ENCODE data around the gene SESN3. TPM values are rescaled to one million over a fixed set of nuclear protein-coding genes. Genes with fewer than 3 reads are reported as not detected.

SESN3 gene
- total RNA-seq, 1 donor from 2014 or later: 84.8 TPM

GRCh38 chr11:95170294-95170693 lies 60.7 kb downstream of the SESN3 start:
- Mint-ChIP-seq H3K4me1 (ENCODE audit: unreplicated experiment) (no peaks in the 10 kb centered on the region), H3K36me3 (ENCODE audit: unreplicated experiment) (peaks cover 51% of the 10 kb centered on the region), H3K4me3 (ENCODE audit: unreplicated experiment) (no peak overlapping the region), H3K9me3 (ENCODE audit: unreplicated experiment) (no peaks in the 10 kb centered on the region), H3K27ac (ENCODE audit: unreplicated experiment) (no peak overlapping the region), H3K27me3 (ENCODE audit: unreplicated experiment) (no peaks in the 10 kb centered on the region)
- DNase-seq (ENCODE audit: extremely low spot score, unreplicated experiment): no peak
- TF ChIP-seq CTCF (IDR thresholded peaks at IDR 0.05): no peak

GRCh38 chr11:95166781-95167180 lies 64.2 kb downstream of the SESN3 start:
- no peak for TF ChIP-seq CTCF (IDR thresholded peaks at IDR 0.05)
- no peak for DNase-seq (ENCODE audit: extremely low spot score, unreplicated experiment)
- no peaks in the 10 kb centered on the region for H3K27me3 Mint-ChIP-seq (ENCODE audit: unreplicated experiment)
- no peak overlapping the region for H3K27ac Mint-ChIP-seq (ENCODE audit: unreplicated experiment)
- H3K4me1 Mint-ChIP-seq (ENCODE audit: unreplicated experiment): no peaks in the 10 kb centered on the region
- H3K9me3 Mint-ChIP-seq (ENCODE audit: unreplicated experiment): no peaks in the 10 kb centered on the region
- no peak overlapping the region for H3K4me3 Mint-ChIP-seq (ENCODE audit: unreplicated experiment)
- peaks cover 40% of the 10 kb centered on the region for H3K36me3 Mint-ChIP-seq (ENCODE audit: unreplicated experiment)

GRCh38 chr11:95165638-95166037 lies 65.4 kb downstream of the SESN3 start:
- Mint-ChIP-seq H3K4me1 (ENCODE audit: unreplicated experiment) (no peaks in the 10 kb centered on the region), H3K4me3 (ENCODE audit: unreplicated experiment) (no peak overlapping the region), H3K36me3 (ENCODE audit: unreplicated experiment) (peaks cover 33% of the 10 kb centered on the region), H3K27ac (ENCODE audit: unreplicated experiment) (no peak overlapping the region), H3K9me3 (ENCODE audit: unreplicated experiment) (no peaks in the 10 kb centered on the region), H3K27me3 (ENCODE audit: unreplicated experiment) (no peaks in the 10 kb centered on the region)
- no peak for TF ChIP-seq CTCF (IDR thresholded peaks at IDR 0.05)
- DNase-seq (ENCODE audit: extremely low spot score, unreplicated experiment): no peak

- TF ChIP-seq CTCF (IDR thresholded peaks at IDR 0.05): no peak
- no peak overlapping the region for H3K4me3 Mint-ChIP-seq (ENCODE audit: unreplicated experiment)
- DNase-seq (ENCODE audit: extremely low spot score, unreplicated experiment): no peak
- no peak overlapping the region for H3K27ac Mint-ChIP-seq (ENCODE audit: unreplicated experiment)
- H3K27me3 Mint-ChIP-seq (ENCODE audit: unreplicated experiment): no peaks in the 10 kb centered on the region
- H3K9me3 Mint-ChIP-seq (ENCODE audit: unreplicated experiment): no peaks in the 10 kb centered on the region
- H3K4me1 Mint-ChIP-seq (ENCODE audit: unreplicated experiment): no peaks in the 10 kb centered on the region
- peaks cover 12% of the 10 kb centered on the region for H3K36me3 Mint-ChIP-seq (ENCODE audit: unreplicated experiment)
Measured at GRCh38 chr11:95163106-95163505, 67.9 kb downstream of the SESN3 start.

- Mint-ChIP-seq H3K4me1 (ENCODE audit: unreplicated experiment) (no peaks in the 10 kb centered on the region), H3K36me3 (ENCODE audit: unreplicated experiment) (peaks cover 1% of the 10 kb centered on the region), H3K9me3 (ENCODE audit: unreplicated experiment) (no peaks in the 10 kb centered on the region), H3K27me3 (ENCODE audit: unreplicated experiment) (no peaks in the 10 kb centered on the region), H3K27ac (ENCODE audit: unreplicated experiment) (no peak overlapping the region), H3K4me3 (ENCODE audit: unreplicated experiment) (no peak overlapping the region)
- DNase-seq (ENCODE audit: extremely low spot score, unreplicated experiment): no peak
- TF ChIP-seq CTCF (IDR thresholded peaks at IDR 0.05): no peak
Measured at GRCh38 chr11:95161248-95161647, 69.8 kb downstream of the SESN3 start.

Data from osteocyte (in vitro differentiated cells).